SK-N-MC (cell line): ENCODE data around the gene IGSF23.
"Not testable (repeated sequence)": the region's sequence is repeated elsewhere in the genome, so short reads cannot be mapped to it uniquely, and the experiment has no call there.

ENCODE experiments used
- EZH2 ChIP-seq: fragments of 200-600 bp; sonication (generic); IDR thresholded peaks from one replicate; pipeline ENCODE4 v1.6.1; 2017; ENCODE audit warnings: antibody characterized with exemption
- POLR2AphosphoS5 ChIP-seq: IDR thresholded peaks from 2 replicates; pipeline ENCODE4 v1.6.1; 2012; ENCODE audit warnings: mild to moderate bottlenecking, low read depth, low read length, borderline replicate concordance

DNA sequence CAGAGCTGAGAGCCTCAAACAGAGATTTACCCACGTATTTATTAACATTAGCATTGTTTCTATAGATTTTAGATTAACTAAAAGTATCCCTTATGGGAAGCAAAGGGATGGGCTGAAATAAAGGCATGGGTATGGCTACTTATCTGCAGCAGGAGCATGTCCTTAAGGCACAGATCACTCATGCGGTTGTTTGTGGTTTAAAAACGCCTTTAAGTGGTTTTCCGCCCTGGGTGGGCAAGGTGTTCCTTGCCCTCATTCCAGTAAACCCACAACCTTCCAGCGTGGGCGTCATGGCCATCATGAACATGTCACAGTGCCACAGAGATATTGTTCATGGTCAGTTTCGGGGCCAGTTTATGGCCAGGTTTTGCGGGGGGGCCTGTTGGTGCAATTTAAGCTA lies 18.2 kb downstream of the IGSF23 start:
- TF ChIP-seq POLR2AphosphoS5, EZH2: not testable (repeated sequence)
